ENCODE results near the gene CCNL2. TPM values are rescaled to one million over a fixed set of nuclear protein-coding genes. Genes with fewer than 3 reads are reported as not detected.

The CCNL2 gene
- total and polyA plus RNA-seq, 2 of the 13 experiments (the other 11 are each of a cell fraction or from before 2014, with no cell fraction given): 105 to 340 TPM

- peak; percentile 82 for TF ChIP-seq HOXA3 (CRISPR knock-in tag; IDR thresholded peaks at IDR 0.05)
- peak; percentile 61; the same call in 1 of the 2 replicates for TF ChIP-seq KDM3A (CRISPR knock-in tag; IDR thresholded peaks at IDR 0.05; ENCODE audit: low read depth)
- no peak for TF ChIP-seq TRIM24 (CRISPR knock-in tag; IDR thresholded peaks at IDR 0.05)
- TF ChIP-seq SNAPC2 (CRISPR knock-in tag; IDR thresholded peaks at IDR 0.05): no peak
- TF ChIP-seq MAFF (IDR thresholded peaks at IDR 0.05; ENCODE audit: low read depth, low read length): no peak
- TF ChIP-seq ZNF230 (CRISPR knock-in tag; IDR thresholded peaks at IDR 0.05): peak; percentile 68; the same call in 1 of the 2 replicates
- TF ChIP-seq GPBP1L1 (CRISPR knock-in tag; IDR thresholded peaks at IDR 0.05): no peak
- TF ChIP-seq MLLT10 (CRISPR knock-in tag; IDR thresholded peaks at IDR 0.05): no peak
- TF ChIP-seq NFE2 (CRISPR knock-in tag; IDR thresholded peaks at IDR 0.05): no peak
- TF ChIP-seq ZNF121 (CRISPR knock-in tag; IDR thresholded peaks at IDR 0.05): no peak
- no peak for TF ChIP-seq ATRX (CRISPR knock-in tag; IDR thresholded peaks at IDR 0.05; ENCODE audit: borderline replicate concordance)
- TF ChIP-seq ZNF10 (CRISPR knock-in tag; IDR thresholded peaks at IDR 0.05; ENCODE audit: borderline replicate concordance, low read depth): no peak
- TF ChIP-seq ZNF431 (CRISPR knock-in tag; IDR thresholded peaks at IDR 0.05; ENCODE audit: borderline replicate concordance, low read depth): peak; percentile 68; the same call in 1 of the 2 replicates
- TF ChIP-seq ZNF777 (CRISPR knock-in tag; IDR thresholded peaks at IDR 0.05): no peak; the same call in 1 of the 2 replicates
- no peak for TF ChIP-seq ELK4 (CRISPR knock-in tag; IDR thresholded peaks at IDR 0.05; ENCODE audit: borderline replicate concordance)
- no peak for TF ChIP-seq ZNF570 (CRISPR knock-in tag; IDR thresholded peaks at IDR 0.05; ENCODE audit: borderline replicate concordance)
- TF ChIP-seq SCMH1 (CRISPR knock-in tag; IDR thresholded peaks at IDR 0.05; ENCODE audit: borderline replicate concordance): no peak
- TF ChIP-seq TBX3 (IDR thresholded peaks at IDR 0.05; ENCODE audit: borderline replicate concordance): no peak
- no peak for TF ChIP-seq ZNF136 (CRISPR knock-in tag; IDR thresholded peaks at IDR 0.05; ENCODE audit: low read depth)
- no peak for TF ChIP-seq REXO4 (CRISPR knock-in tag; IDR thresholded peaks at IDR 0.05; ENCODE audit: borderline replicate concordance)
- peak; percentile 70; the same call in 1 of the 2 replicates for TF ChIP-seq DMAP1 (CRISPR knock-in tag; IDR thresholded peaks at IDR 0.05)
- no peak for TF ChIP-seq ZKSCAN5 (CRISPR knock-in tag; IDR thresholded peaks at IDR 0.05)
- peak; percentile 26; the same call in 1 of the 2 replicates for TF ChIP-seq ARID5B (CRISPR knock-in tag; IDR thresholded peaks at IDR 0.05)
- TF ChIP-seq ZBTB8A (CRISPR knock-in tag; IDR thresholded peaks at IDR 0.05; ENCODE audit: borderline replicate concordance, low read depth): 0 out of 2 replicates have a peak, but pooled peaks have one; percentile 45
Observed at GRCh38 chr1:1441002-1441888, 42.1 kb upstream of the CCNL2 start (continued).
